ENCODE data around the gene KLRB1.

DNA sequence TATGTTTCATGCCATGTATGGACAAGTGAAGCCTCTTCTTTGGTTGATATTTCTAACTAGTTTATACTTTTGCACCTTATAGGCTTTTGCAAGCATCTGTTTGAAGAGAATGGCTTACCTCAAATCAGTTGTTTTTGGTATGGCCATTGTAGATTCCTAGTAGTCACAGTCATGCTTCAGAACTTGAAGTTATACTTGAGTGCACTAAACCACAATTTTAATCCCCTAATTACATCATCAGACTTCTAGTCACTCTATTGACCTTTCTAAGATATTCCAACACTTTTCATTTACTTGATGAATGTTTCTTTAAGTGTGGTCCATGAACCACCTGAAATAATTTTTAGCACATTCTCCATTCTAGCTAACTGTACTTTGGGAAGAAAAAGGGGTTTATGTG is 18.6 kb upstream of the KLRB1 start:
- TF ChIP-seq POLR2A (IDR thresholded peaks at IDR 0.05) (no peak), CTCF (IDR thresholded peaks at IDR 0.05) (no peak)
